ENCODE data around the gene PRTN3.

GRCh38 chr19:862581-863314 lies 21.9 kb downstream of the PRTN3 start:
- TF ChIP-seq, protein P1, sequence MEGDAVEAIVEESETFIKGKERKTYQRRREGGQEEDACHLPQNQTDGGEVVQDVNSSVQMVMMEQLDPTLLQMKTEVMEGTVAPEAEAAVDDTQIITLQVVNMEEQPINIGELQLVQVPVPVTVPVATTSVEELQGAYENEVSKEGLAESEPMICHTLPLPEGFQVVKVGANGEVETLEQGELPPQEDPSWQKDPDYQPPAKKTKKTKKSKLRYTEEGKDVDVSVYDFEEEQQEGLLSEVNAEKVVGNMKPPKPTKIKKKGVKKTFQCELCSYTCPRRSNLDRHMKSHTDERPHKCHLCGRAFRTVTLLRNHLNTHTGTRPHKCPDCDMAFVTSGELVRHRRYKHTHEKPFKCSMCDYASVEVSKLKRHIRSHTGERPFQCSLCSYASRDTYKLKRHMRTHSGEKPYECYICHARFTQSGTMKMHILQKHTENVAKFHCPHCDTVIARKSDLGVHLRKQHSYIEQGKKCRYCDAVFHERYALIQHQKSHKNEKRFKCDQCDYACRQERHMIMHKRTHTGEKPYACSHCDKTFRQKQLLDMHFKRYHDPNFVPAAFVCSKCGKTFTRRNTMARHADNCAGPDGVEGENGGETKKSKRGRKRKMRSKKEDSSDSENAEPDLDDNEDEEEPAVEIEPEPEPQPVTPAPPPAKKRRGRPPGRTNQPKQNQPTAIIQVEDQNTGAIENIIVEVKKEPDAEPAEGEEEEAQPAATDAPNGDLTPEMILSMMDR (IDR thresholded peaks at IDR 0.05): no peak
- TF ChIP-seq RFX5 (IDR thresholded peaks at IDR 0.05; ENCODE audit: low read length) (no peak), FOSL2 (IDR thresholded peaks at IDR 0.05; ENCODE audit: borderline replicate concordance, low read depth) (no peak), RAD21 (IDR thresholded peaks at IDR 0.05; ENCODE audit: low read length) (no peak)

Data from SK-N-SH (cell line).